WTC11 (cell line): Measurements from ENCODE around the gene KSR2. TPM values are rescaled to one million over a fixed set of nuclear protein-coding genes. Genes with fewer than 3 reads are reported as not detected.
"Not testable (repeated sequence)": the region's sequence is repeated elsewhere in the genome, so short reads cannot be mapped to it uniquely, and the experiment has no call there.

Experiments
- ATAC-seq: fragments of 200-7000 bp; cut with Tn5 transposase; 2 replicates; pipeline ENCODE4 v1.10.0; 2021; ENCODE audit warnings: mild to moderate bottlenecking, moderate library complexity
- CTCF ChIA-PET: fragments of 300-600 bp; sonication (Branson Sonifier 250); formaldehyde crosslinking; loops from one replicate; lab custom pipeline; 2021; ENCODE audit warnings: antibody characterized with exemption; lab: Charles Lee
- POLR2A ChIA-PET: fragments of 350-600 bp; sonication (Branson Sonifier 250); formaldehyde crosslinking; loops from one replicate; lab custom pipeline; 2021; ENCODE audit warnings: antibody characterized with exemption; lab: Charles Lee
- DNase-seq: peaks from one replicate; pipeline ENCODE4 v3.0.0; 2021; ENCODE audit warnings: low spot score
- H3K27ac Mint-ChIP-seq: 2 replicates; pipeline ENCODE4 v1.8.0; 2021; ENCODE audit warnings: mixed read lengths
- H3K27me3 Mint-ChIP-seq: 2 replicates; pipeline ENCODE4 v1.8.0; 2021; ENCODE audit warnings: low read depth, mild to moderate bottlenecking, moderate library complexity, mixed read lengths
- H3K36me3 Mint-ChIP-seq: 2 replicates; pipeline ENCODE4 v1.8.0; 2021; ENCODE audit warnings: mixed read lengths
- H3K4me1 Mint-ChIP-seq: 2 replicates; pipeline ENCODE4 v1.8.0; 2022; ENCODE audit warnings: mixed read lengths
- H3K4me3 Mint-ChIP-seq: 2 replicates; pipeline ENCODE4 v1.8.0; 2021; ENCODE audit warnings: mild to moderate bottlenecking, moderate library complexity, mixed read lengths
- H3K9me3 Mint-ChIP-seq: 2 replicates; pipeline ENCODE4 v1.8.0; 2021; ENCODE audit warnings: mixed read lengths
- AFF4 ChIP-seq: sonication (generic); formaldehyde crosslinking; IDR thresholded peaks from 2 replicates; pipeline ENCODE4 v1.8.1; 2023; ENCODE audit warnings: mild to moderate bottlenecking, missing genetic modification reagents, borderline replicate concordance
- CTCF ChIP-seq: fragments of 200-600 bp; IDR thresholded peaks from 2 replicates; pipeline ENCODE4 v1.8.0; 2022; ENCODE audit warnings: antibody characterized with exemption
- E2F4 ChIP-seq: sonication (generic); formaldehyde crosslinking; IDR thresholded peaks from 2 replicates; pipeline ENCODE4 v1.8.1; 2022; ENCODE audit warnings: low read depth, mild to moderate bottlenecking, moderate library complexity, missing genetic modification reagents, borderline replicate concordance
- ESRRA ChIP-seq: sonication (generic); formaldehyde crosslinking; IDR thresholded peaks from 2 replicates; pipeline ENCODE4 v1.8.1; 2022; ENCODE audit warnings: mild to moderate bottlenecking, missing genetic modification reagents, borderline replicate concordance
- FOXK1 ChIP-seq: sonication (generic); formaldehyde crosslinking; IDR thresholded peaks from 2 replicates; pipeline ENCODE4 v1.8.0; 2022; ENCODE audit warnings: mild to moderate bottlenecking, moderate library complexity, missing genetic modification reagents
- FOXP1 ChIP-seq: sonication (generic); formaldehyde crosslinking; IDR thresholded peaks from 2 replicates; pipeline ENCODE4 v1.8.0; 2022; ENCODE audit warnings: missing genetic modification reagents, mild to moderate bottlenecking, moderate library complexity, borderline replicate concordance
- MAX ChIP-seq: sonication (generic); formaldehyde crosslinking; IDR thresholded peaks from 2 replicates; pipeline ENCODE4 v1.8.0; 2022; ENCODE audit warnings: mild to moderate bottlenecking, missing genetic modification reagents
- MXD4 ChIP-seq: fragments of 250-450 bp; sonication (Bioruptor Pico); IDR thresholded peaks from 2 replicates; pipeline ENCODE4 v1.8.0; 2021; ENCODE audit warnings: mild to moderate bottlenecking, moderate library complexity, borderline replicate concordance
- PRDM15 ChIP-seq: sonication (generic); formaldehyde crosslinking; IDR thresholded peaks from 2 replicates; pipeline ENCODE4 v1.8.0; 2022; ENCODE audit warnings: missing genetic modification reagents
- USF2 ChIP-seq: sonication (generic); formaldehyde crosslinking; IDR thresholded peaks from 2 replicates; pipeline ENCODE4 v1.8.1; 2023; ENCODE audit warnings: mild to moderate bottlenecking, missing genetic modification reagents, moderate library complexity
- ZBTB21 ChIP-seq: sonication (generic); formaldehyde crosslinking; IDR thresholded peaks from 2 replicates; pipeline ENCODE4 v1.8.1; 2023; ENCODE audit warnings: mild to moderate bottlenecking, missing genetic modification reagents, borderline replicate concordance
- ZBTB43 ChIP-seq: sonication (generic); formaldehyde crosslinking; IDR thresholded peaks from 2 replicates; pipeline ENCODE4 v1.8.1; 2023; ENCODE audit warnings: mild to moderate bottlenecking, missing genetic modification reagents
- ZNF281 ChIP-seq: sonication (generic); formaldehyde crosslinking; IDR thresholded peaks from 2 replicates; pipeline ENCODE4 v1.8.0; 2023; ENCODE audit warnings: mild to moderate bottlenecking, missing genetic modification reagents
- ZNF317 ChIP-seq: sonication (generic); formaldehyde crosslinking; IDR thresholded peaks from 2 replicates; pipeline ENCODE4 v1.8.1; 2023; ENCODE audit warnings: low read depth, mild to moderate bottlenecking, moderate library complexity, missing genetic modification reagents, borderline replicate concordance
- ZNF416 ChIP-seq: fragments of 250-450 bp; sonication (Bioruptor Pico); IDR thresholded peaks from 2 replicates; pipeline ENCODE4 v1.9.0; 2021; ENCODE audit warnings: mild to moderate bottlenecking, inconsistent platforms
- total RNA-seq: library from RNA; stranded (reverse); gene quantifications from 3 replicates; pipeline ENCODE4 v1.2.3, GENCODE V29; 2021

The KSR2 gene
- total RNA-seq, 1 experiment from 2014 or later: 2.4 TPM

GRCh38 chr12:117628711-117629110 is 340.1 kb downstream of the KSR2 start:
- H3K4me3 Mint-ChIP-seq: peak overlapping the region; percentile 49
- H3K36me3 Mint-ChIP-seq, POLR2A ChIA-PET, H3K9me3 Mint-ChIP-seq, H3K27ac Mint-ChIP-seq, H3K27me3 Mint-ChIP-seq: not testable (repeated sequence)
- CTCF ChIA-PET: interaction anchor here (1.0 to 1.8 kb wide), 4 partner anchors 43 to 262 kb away, joined by 3 to 9 read pairs (median 6); no protein-coding TSS in a partner anchor
- ATAC-seq (peak; percentile 78), DNase-seq (peak; percentile 79)
- H3K4me1 Mint-ChIP-seq: peaks cover 10% of the 10 kb centered on the region
- 0 out of 2 replicates have a peak, but pooled peaks have one; percentile 20 for TF ChIP-seq FOXP1 (CRISPR knock-in tag)
- TF ChIP-seq FOXK1 (CRISPR knock-in tag): peak; percentile 47; the same call in 1 of the 2 replicates

- ChIA-PET POLR2A (no interaction called here), CTCF (no interaction called here)
- ATAC-seq (no peak), DNase-seq (no peak)
- H3K27ac Mint-ChIP-seq: no peak overlapping the region
- H3K36me3 Mint-ChIP-seq: no peaks in the 10 kb centered on the region
- H3K9me3 Mint-ChIP-seq: peaks cover 13% of the 10 kb centered on the region
- no peaks in the 10 kb centered on the region for H3K4me1 Mint-ChIP-seq
- H3K4me3 Mint-ChIP-seq: no peak overlapping the region
- no peaks in the 10 kb centered on the region; the same call in 1 of the 2 replicates for H3K27me3 Mint-ChIP-seq
- TF ChIP-seq PRDM15 (no peak), AFF4 (CRISPR knock-in tag) (no peak), CTCF (no peak), ESRRA (no peak), MXD4 (no peak), FOXK1 (CRISPR knock-in tag) (no peak), ZBTB21 (CRISPR knock-in tag) (no peak), ZNF281 (CRISPR knock-in tag) (no peak), MAX (CRISPR knock-in tag) (no peak), FOXP1 (CRISPR knock-in tag) (no peak), E2F4 (CRISPR knock-in tag) (no peak), USF2 (CRISPR knock-in tag) (no peak), ZNF416 (CRISPR knock-in tag) (no peak), ZBTB43 (CRISPR knock-in tag) (no peak), ZNF317 (CRISPR knock-in tag) (no peak)
Measured at GRCh38 chr12:117622741-117623140, 346.0 kb downstream of the KSR2 start.
